Neural cell (in vitro differentiated cells): ENCODE data around the gene SELENOW.
"Not testable (repeated sequence)": the region's sequence is repeated elsewhere in the genome, so short reads cannot be mapped to it uniquely, and the experiment has no call there.

Experiments
- EP300 ChIP-seq: fragments of 450-650 bp; conservative IDR thresholded peaks from 2 replicates; pipeline ENCODE4 v1.6.1; 2014; ENCODE audit warnings: antibody characterized with exemption, mild to moderate bottlenecking, moderate library complexity; ENCODE audit not compliant: poor library complexity, severe bottlenecking
- EZH2 ChIP-seq: fragments of 200-600, 300-800 bp; shearing (Covaris generic), sonication (generic); IDR thresholded peaks from 2 replicates; pipeline ENCODE4 v1.6.1; 2014; ENCODE audit warnings: antibody characterized with exemption, low read length, borderline replicate concordance, mild to moderate bottlenecking; ENCODE audit not compliant: insufficient read depth, poor library complexity, severe bottlenecking
- MXI1 ChIP-seq: fragments of 450-650 bp; conservative IDR thresholded peaks from 2 replicates; pipeline ENCODE4 v1.6.1; 2014; ENCODE audit warnings: antibody characterized with exemption, mild to moderate bottlenecking; ENCODE audit not compliant: poor library complexity, severe bottlenecking
- POLR2AphosphoS5 ChIP-seq: IDR thresholded peaks from 2 replicates; pipeline ENCODE4 v1.6.1; 2012
- RAD21 ChIP-seq: fragments of 450-650 bp; conservative IDR thresholded peaks from 2 replicates; pipeline ENCODE4 v1.6.1; 2014; ENCODE audit warnings: antibody characterized with exemption, mild to moderate bottlenecking, moderate library complexity
- SMC3 ChIP-seq: fragments of 450-650 bp; conservative IDR thresholded peaks from 2 replicates; pipeline ENCODE4 v1.6.1; 2014; ENCODE audit warnings: antibody characterized with exemption, mild to moderate bottlenecking, moderate library complexity; ENCODE audit not compliant: poor library complexity
- TAF1 ChIP-seq: IDR thresholded peaks from 2 replicates; pipeline ENCODE4 v1.6.1; 2012; ENCODE audit warnings: low read depth
- TF ChIP-seq, protein P1 (sequence below): fragments of 450-650 bp; IDR thresholded peaks from 2 replicates; pipeline ENCODE4 v1.5.1; 2014; ENCODE audit warnings: antibody characterized with exemption, mild to moderate bottlenecking, moderate library complexity; ENCODE audit not compliant: poor library complexity, severe bottlenecking

GRCh38 chr19:47777245-47778048 is 1.1 kb upstream of the SELENOW start:
- TF ChIP-seq, protein P1, sequence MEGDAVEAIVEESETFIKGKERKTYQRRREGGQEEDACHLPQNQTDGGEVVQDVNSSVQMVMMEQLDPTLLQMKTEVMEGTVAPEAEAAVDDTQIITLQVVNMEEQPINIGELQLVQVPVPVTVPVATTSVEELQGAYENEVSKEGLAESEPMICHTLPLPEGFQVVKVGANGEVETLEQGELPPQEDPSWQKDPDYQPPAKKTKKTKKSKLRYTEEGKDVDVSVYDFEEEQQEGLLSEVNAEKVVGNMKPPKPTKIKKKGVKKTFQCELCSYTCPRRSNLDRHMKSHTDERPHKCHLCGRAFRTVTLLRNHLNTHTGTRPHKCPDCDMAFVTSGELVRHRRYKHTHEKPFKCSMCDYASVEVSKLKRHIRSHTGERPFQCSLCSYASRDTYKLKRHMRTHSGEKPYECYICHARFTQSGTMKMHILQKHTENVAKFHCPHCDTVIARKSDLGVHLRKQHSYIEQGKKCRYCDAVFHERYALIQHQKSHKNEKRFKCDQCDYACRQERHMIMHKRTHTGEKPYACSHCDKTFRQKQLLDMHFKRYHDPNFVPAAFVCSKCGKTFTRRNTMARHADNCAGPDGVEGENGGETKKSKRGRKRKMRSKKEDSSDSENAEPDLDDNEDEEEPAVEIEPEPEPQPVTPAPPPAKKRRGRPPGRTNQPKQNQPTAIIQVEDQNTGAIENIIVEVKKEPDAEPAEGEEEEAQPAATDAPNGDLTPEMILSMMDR, result not testable (repeated sequence)
- TF ChIP-seq SMC3, POLR2AphosphoS5, EZH2, TAF1, MXI1, EP300, RAD21: not testable (repeated sequence)
